Lung microvascular endothelial cell (primary cell): ENCODE results near the gene SNX11. TPM values are rescaled to one million over a fixed set of nuclear protein-coding genes. Genes with fewer than 3 reads are reported as not detected.
A peak's percentile ranks its signal among the peaks of the same experiment; 100 is the strongest.
"Not testable (repeated sequence)": the region's sequence is repeated elsewhere in the genome, so short reads cannot be mapped to it uniquely, and the experiment has no call there.

ENCODE experiments used
- DNase-seq, 2 donors: peaks; one replicate each; pipeline versions ENCODE4 v3.0.0 to v3.0.0-alpha.2; 2010; ENCODE audit warnings: low read depth in 2 of 2
- total RNA-seq: library from RNA; depleted of rRNA; stranded (reverse); fragments of >200 nt; gene quantifications from 2 replicates; pipeline ENCODE4 v1.2.1, GENCODE V29; 2014

The SNX11 gene, protein sequence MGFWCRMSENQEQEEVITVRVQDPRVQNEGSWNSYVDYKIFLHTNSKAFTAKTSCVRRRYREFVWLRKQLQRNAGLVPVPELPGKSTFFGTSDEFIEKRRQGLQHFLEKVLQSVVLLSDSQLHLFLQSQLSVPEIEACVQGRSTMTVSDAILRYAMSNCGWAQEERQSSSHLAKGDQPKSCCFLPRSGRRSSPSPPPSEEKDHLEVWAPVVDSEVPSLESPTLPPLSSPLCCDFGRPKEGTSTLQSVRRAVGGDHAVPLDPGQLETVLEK
- total RNA-seq = 10.7 and 13.5 TPM in 2 replicates

GRCh38 chr17:48107137-48108055 is at the start of gene SNX11:
Gene SNX11, plus strand, starts transcription at chr17:48107766. Its CDS starts 4,278 bp downstream, at chr17:48112044.
- peak; percentile 86 to 87 for DNase-seq

DNA sequence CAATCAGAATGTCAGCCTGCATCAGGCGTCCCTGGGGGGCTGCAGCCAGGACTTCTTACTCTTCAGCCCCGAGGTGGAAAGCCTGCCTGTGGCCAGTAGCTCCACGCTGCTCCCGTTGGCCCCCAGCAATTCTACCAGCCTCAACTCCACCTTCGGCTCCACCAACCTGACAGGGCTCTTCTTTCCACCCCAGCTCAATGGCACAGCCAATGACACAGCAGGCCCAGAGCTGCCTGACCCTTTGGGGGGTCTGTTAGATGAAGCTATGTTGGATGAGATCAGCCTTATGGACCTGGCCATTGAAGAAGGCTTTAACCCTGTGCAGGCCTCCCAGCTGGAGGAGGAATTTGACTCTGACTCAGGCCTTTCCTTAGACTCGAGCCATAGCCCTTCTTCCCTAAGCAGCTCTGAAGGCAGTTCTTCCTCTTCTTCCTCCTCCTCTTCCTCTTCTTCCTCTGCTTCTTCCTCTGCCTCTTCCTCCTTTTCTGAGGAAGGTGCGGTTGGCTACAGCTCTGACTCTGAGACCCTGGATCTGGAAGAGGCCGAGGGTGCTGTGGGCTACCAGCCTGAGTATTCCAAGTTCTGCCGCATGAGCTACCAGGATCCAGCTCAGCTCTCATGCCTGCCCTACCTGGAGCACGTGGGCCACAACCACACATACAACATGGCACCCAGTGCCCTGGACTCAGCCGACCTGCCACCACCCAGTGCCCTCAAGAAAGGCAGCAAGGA is 49.0 kb upstream of the SNX11 start:
- DNase-seq = no peak

GRCh38 chr17:48059125-48059668 is 48.4 kb upstream of the SNX11 start:
- DNase-seq = no peak

DNA sequence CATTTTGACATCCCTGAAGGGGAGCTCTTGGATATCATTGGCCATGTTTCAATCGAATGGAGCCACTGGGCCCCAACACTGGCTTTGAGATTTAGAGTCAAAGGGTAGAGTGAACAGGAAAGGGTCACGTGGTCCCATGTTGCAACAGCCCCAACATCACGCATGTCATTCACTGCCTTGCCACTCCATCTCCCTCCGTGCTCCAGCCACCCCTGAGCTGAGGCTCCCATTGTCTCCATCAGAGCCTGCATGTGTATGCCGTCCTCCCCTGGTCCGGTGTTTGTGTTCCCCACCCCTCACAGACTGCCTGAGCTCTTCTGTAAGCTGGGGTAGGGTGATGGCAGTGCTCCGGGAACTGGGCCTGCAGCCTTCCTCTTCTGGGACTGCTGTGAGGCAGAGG is 47.3 kb upstream of the SNX11 start:
- DNase-seq = peak in 1 of 2 donors; percentile 47

- DNase-seq = no peak
These were observed 45.3 kb upstream of the SNX11 start for GRCh38 chr17:48062273-48062672.

GRCh38 chr17:48064638-48065037 is 42.9 kb upstream of the SNX11 start:
- DNase-seq = no peak

- DNase-seq = no peak
These were observed 41.4 kb upstream of the SNX11 start for GRCh38 chr17:48066192-48066591.

DNA sequence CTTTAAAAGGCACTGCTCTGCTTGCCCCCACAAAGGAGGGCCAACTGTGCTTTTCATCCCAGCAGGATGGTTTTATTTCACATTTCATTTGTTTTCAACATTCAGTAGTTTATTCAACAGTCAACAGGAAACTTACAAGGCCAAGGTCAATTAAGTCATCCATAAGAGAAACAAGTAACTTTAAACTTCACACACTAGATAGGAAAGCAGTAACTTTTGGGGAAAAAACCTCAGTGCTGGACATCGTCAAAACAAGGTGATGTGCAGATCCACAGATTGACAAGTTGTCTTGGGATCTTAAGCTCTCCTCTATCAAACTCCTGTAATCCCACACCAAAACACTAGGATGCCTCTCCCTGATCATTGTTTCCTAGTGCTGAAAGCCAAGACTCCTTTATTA is 40.9 kb upstream of the SNX11 start:
- peak in 1 of 2 donors; percentile 47 for DNase-seq

- DNase-seq = no peak
These were observed 40.3 kb upstream of the SNX11 start for GRCh38 chr17:48067245-48067644.

GRCh38 chr17:48067808-48068207 is 39.8 kb upstream of the SNX11 start:
- not testable (repeated sequence) for DNase-seq

DNA sequence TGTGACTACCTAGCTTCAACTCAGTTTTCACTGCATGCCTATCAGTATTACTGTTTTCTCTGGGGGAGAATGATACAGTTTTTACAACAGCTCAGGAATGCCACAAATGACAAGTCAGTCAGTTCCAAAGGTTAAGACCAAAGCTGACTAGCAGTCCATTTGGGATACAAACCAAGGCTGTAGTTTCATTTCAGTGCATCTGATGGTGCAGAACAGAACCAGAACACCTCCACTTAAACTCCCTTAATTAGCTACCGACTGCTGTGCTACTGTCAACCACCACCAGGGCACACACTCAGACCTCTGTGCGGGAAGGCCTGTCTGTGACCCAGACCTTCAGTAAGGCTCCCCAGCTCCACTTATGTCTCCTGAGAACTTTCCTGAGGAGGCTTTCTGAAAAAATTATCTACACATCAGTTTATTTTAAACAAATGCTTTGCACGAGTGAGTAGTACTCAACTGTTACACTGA is 39.0 kb upstream of the SNX11 start:
- peak in 1 of 2 donors; percentile 42 for DNase-seq

DNA sequence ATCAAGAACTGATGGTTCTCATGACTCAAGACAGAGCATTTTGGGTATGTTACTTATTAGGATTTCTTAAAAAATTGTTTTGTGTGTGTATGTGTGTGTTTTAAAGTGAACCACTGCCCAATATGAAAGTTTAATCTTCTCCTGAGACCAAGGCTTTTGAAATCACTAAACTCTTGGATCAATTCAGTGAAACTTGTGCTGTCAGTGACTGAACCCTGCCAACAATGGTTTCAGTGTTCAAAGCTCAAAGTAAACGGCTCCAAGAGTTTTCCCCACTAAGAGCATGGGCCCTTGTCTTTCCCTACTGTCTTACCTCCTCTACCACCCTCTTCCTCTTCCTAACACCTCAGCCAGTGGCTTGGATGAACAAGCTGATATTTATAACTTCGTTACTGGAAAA is 37.4 kb upstream of the SNX11 start:
- no peak for DNase-seq

GRCh38 chr17:48071654-48072053 is 35.9 kb upstream of the SNX11 start:
- no peak for DNase-seq

GRCh38 chr17:48072811-48073210 is 34.8 kb upstream of the SNX11 start:
- not testable (repeated sequence) for DNase-seq

DNA sequence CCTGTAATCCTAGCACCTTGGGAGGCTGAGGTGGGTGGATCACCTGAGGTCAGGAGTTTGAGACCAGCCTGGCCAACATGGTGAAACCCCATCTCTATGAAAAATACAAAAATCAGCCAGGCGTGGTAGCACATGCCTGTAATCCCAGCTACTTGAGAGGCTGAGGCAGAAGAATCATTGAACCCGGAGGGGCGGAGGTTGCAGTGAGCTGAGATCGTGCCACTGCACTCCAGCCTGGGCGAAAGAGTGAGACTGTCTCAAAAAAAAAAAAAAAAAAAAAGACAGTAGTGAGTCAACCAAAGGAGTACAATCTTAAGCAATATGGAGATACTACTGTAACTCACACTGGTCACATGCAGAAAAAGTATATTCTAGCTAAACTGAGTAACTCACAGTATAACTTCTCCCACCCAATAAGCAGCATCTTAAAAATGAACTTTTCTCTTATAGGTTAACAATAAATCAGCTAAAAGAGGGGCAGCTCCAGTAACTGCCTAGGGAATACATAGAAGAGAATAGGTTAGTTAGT is 33.9 kb upstream of the SNX11 start:
- not testable (repeated sequence) for DNase-seq

- DNase-seq = peak; percentile 79 to 87
These were observed 33.1 kb upstream of the SNX11 start for GRCh38 chr17:48074322-48075081.

GRCh38 chr17:48077152-48077551 is 30.4 kb upstream of the SNX11 start:
- not testable (repeated sequence) for DNase-seq

DNA sequence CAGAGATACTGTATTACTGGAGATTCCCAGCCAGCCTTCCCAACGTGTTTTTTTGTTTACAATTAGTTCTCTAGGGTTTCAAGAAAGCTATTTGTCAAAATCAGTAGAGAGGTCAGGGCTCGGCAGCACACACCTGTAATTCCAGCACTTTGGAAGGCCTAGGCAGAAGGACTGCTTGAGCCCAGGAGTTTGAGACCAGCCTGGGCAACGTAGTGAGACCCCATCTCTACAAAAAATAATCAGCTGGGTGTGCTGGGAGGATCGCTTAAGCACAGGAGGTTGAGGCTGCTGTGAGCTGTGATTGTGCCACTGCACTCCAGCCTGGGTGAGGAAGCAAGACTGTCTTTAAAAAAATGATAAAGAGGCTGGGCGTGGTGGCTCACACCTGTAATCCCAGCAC is 25.7 kb upstream of the SNX11 start:
- no peak for DNase-seq

GRCh38 chr17:48084932-48085331 is 22.6 kb upstream of the SNX11 start:
- DNase-seq = no peak

- peak; percentile 25 to 35 for DNase-seq
These were observed 14.1 kb upstream of the SNX11 start for GRCh38 chr17:48093341-48094045.
